ENCODE measurements around the gene GP5.

GP5 gene, protein sequence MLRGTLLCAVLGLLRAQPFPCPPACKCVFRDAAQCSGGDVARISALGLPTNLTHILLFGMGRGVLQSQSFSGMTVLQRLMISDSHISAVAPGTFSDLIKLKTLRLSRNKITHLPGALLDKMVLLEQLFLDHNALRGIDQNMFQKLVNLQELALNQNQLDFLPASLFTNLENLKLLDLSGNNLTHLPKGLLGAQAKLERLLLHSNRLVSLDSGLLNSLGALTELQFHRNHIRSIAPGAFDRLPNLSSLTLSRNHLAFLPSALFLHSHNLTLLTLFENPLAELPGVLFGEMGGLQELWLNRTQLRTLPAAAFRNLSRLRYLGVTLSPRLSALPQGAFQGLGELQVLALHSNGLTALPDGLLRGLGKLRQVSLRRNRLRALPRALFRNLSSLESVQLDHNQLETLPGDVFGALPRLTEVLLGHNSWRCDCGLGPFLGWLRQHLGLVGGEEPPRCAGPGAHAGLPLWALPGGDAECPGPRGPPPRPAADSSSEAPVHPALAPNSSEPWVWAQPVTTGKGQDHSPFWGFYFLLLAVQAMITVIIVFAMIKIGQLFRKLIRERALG

DNA sequence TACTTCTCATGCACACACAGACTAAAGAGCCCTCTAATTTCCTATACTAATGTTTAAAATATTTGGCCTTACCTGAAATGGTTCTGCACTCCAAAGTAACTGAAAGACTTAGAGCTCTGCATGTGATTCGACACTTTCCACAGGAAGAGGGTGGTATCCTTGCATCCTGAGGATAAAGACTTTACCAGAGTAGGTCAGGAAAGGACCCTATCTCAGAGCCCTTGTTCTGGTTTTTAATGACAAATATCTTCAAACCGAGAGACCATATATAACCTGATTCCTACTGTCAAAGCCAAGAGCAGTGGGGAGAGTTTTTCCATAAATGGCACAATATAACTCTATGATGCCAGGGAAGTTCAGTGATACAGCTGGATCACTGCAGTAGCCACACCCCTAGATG lies at the start of gene GP5:
GP5 (minus strand) TSS at position 101 of the 400 bp plus-strand sequence. CDS start 984 bp downstream, outside the sequence.
- in situ Hi-C loops (cut with MboI; ENCODE audit: low sequenced_read_pairs, unreplicated experiment): no loop called here
- TF ChIP-seq, protein P1, sequence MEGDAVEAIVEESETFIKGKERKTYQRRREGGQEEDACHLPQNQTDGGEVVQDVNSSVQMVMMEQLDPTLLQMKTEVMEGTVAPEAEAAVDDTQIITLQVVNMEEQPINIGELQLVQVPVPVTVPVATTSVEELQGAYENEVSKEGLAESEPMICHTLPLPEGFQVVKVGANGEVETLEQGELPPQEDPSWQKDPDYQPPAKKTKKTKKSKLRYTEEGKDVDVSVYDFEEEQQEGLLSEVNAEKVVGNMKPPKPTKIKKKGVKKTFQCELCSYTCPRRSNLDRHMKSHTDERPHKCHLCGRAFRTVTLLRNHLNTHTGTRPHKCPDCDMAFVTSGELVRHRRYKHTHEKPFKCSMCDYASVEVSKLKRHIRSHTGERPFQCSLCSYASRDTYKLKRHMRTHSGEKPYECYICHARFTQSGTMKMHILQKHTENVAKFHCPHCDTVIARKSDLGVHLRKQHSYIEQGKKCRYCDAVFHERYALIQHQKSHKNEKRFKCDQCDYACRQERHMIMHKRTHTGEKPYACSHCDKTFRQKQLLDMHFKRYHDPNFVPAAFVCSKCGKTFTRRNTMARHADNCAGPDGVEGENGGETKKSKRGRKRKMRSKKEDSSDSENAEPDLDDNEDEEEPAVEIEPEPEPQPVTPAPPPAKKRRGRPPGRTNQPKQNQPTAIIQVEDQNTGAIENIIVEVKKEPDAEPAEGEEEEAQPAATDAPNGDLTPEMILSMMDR (IDR thresholded peaks at IDR 0.05; ENCODE audit: borderline replicate concordance, control extremely low read depth, extremely low read depth, insufficient read depth, missing control alignments): no peak
- no peak for DNase-seq (ENCODE audit: low spot score)

DNA sequence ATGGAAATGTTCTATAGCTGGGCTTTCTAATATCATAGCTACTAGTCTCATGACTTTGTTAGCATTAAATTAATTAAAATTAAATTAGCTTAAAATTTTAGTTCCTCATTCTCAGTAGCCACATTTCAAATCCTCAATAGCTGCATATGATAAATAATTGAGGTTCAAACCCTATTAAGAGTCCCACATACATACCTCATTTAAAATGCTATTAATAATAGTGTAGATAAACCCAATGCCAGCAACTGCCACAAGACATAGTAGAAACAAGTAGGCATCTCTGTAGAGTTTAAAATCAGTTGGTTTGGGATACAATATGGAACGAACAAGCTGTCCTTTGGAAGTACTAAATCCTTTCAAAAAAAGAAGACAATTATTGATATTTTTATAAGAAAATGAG lies 48.6 kb upstream of the GP5 start:
- DNase-seq (ENCODE audit: low spot score): no peak
- TF ChIP-seq, protein P1 (IDR thresholded peaks at IDR 0.05; ENCODE audit: borderline replicate concordance, control extremely low read depth, extremely low read depth, insufficient read depth, missing control alignments): no peak
- in situ Hi-C loops (cut with MboI; ENCODE audit: low sequenced_read_pairs, unreplicated experiment): no loop called here

DNA sequence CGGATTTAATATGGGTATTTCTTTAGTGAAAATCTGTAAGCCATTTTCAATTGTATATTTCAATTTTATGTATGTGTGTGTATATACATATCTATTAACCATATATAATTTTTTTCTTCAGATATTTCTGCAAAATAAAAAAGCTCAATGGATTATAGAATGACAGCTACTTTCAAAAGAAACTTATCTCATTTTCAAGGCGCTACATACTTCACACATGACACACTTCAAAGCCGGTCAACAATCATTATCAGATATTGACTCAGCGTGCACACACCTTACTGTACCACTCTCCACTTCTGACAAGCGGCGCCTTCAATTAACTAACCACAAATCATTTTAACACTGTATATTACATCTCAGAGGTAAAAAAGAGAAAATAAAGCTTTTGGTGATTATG lies 48.1 kb upstream of the GP5 start:
- TF ChIP-seq, protein P1 (IDR thresholded peaks at IDR 0.05; ENCODE audit: borderline replicate concordance, control extremely low read depth, extremely low read depth, insufficient read depth, missing control alignments): no peak
- in situ Hi-C loops (cut with MboI; ENCODE audit: low sequenced_read_pairs, unreplicated experiment): no loop called here
- DNase-seq (ENCODE audit: low spot score): no peak

DNA sequence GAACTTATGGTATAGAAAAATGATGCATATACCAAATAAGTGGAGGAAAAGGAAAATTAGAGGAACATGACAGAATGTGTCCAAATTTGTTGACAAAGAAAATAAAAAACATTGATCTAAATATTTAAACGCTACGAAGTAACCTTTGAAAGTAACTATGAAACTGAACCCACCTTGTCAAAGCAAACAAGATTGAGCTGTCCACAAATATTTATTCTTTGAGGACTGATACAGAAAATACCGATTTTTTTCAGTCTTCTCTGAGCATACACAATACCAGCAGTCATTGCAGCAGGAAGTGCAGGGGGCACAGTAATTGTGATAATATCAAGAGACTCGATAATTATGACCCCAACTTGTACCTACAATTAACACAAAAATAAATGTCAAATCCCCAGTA lies 47.7 kb upstream of the GP5 start:
- TF ChIP-seq, protein P1 (IDR thresholded peaks at IDR 0.05; ENCODE audit: borderline replicate concordance, control extremely low read depth, extremely low read depth, insufficient read depth, missing control alignments): no peak
- no peak for DNase-seq (ENCODE audit: low spot score)
- in situ Hi-C loops (cut with MboI; ENCODE audit: low sequenced_read_pairs, unreplicated experiment): no loop called here

DNA sequence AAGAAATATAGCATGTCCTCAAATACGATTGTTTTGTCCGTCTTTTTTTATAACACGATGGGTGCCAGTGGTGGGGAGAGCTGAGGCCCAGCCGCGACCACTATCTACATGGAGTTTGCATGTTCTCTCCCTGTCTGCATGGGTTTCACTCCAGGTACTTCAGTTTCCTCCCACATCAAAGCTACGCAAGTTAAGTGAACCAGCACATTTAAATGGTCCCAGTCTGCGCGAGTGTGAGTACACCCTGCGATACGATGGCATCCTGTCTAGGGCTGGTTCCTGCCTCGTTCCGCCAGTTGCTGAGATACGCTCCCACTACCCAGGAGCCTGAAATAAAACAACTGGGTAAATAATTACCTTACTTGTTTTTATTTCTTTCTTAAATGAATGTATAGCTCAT lies 47.1 kb upstream of the GP5 start:
- DNase-seq (ENCODE audit: low spot score): no peak
- in situ Hi-C loops (cut with MboI; ENCODE audit: low sequenced_read_pairs, unreplicated experiment): no loop called here
- TF ChIP-seq, protein P1 (IDR thresholded peaks at IDR 0.05; ENCODE audit: borderline replicate concordance, control extremely low read depth, extremely low read depth, insufficient read depth, missing control alignments): no peak

DNA sequence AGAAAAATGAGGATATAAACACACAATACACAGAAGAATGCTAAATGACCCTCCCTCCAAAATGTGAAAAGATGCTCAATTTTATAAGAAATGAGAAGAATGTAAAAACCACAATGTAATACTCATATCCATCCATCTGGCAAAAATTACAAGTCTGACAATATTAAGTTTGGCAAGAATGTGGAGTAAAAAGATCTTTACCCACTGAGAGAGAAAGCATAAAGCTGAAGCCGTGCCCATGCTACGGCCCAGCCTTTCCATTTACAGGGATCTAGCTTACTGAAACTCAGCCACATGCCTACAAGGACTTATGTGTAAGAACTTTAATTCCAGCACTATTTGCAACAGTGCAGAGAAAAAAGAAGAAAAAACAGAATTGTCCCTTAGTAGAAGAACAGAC lies 44.8 kb upstream of the GP5 start:
- DNase-seq (ENCODE audit: low spot score): no peak
- TF ChIP-seq, protein P1 (IDR thresholded peaks at IDR 0.05; ENCODE audit: borderline replicate concordance, control extremely low read depth, extremely low read depth, insufficient read depth, missing control alignments): no peak
- in situ Hi-C loops (cut with MboI; ENCODE audit: low sequenced_read_pairs, unreplicated experiment): no loop called here

All from GM13976 (cell line).